H1 (cell line): ENCODE measurements around the gene NFKB1. TPM values are rescaled to one million over a fixed set of nuclear protein-coding genes. Genes with fewer than 3 reads are reported as not detected.

ENCODE experiments used
- CTCF ChIA-PET: fragments of 300-600 bp; sonication (Branson Sonifier 250); formaldehyde crosslinking; loops from one replicate; lab custom pipeline; 2021; ENCODE audit not compliant: partially characterized antibody; lab: Charles Lee
- POLR2A ChIA-PET: fragments of 300-600 bp; sonication (Branson Sonifier 250); formaldehyde crosslinking; loops from one replicate; lab custom pipeline; 2021; ENCODE audit warnings: inconsistent platforms; ENCODE audit not compliant: partially characterized antibody; lab: Charles Lee
- DNase-seq, 2 experiments: peaks; one replicate each; pipeline versions ENCODE4 v3.0.0 to v3.0.0-alpha.2; 2010 to 2022; ENCODE audit warnings: low spot score in 2 of 2, low read depth in 1 of 2, mixed read lengths in 1 of 2
- FAIRE-seq: peaks from 2 replicates; lab custom pipeline; 2011; peaks lifted over from hg19 to GRCh38; lab: Jason Lieb, UNC
- H2AFZ ChIP-seq: 2 replicates; pipeline ENCODE4 v1.8.1; 2012; ENCODE audit warnings: low read length, inconsistent platforms
- H2AK5ac ChIP-seq: 2 replicates; pipeline ENCODE4 v1.6.1; 2013; ENCODE audit warnings: low read depth, low read length
- H2BK120ac ChIP-seq: replicated peaks from 2 replicates; pipeline ENCODE3; 2013; ENCODE audit warnings: low read depth, low read length, inconsistent platforms
- H2BK12ac ChIP-seq: 2 replicates; pipeline ENCODE4 v1.6.1; 2013; ENCODE audit warnings: low read depth, low read length
- H2BK15ac ChIP-seq: 2 replicates; pipeline ENCODE4 v1.6.1; 2013; ENCODE audit warnings: low read length
- H2BK20ac ChIP-seq: 2 replicates; pipeline ENCODE4 v1.6.1; 2013; ENCODE audit warnings: low read length
- H2BK5ac ChIP-seq: 2 replicates; pipeline ENCODE4 v1.6.1; 2013; ENCODE audit warnings: low read depth, low read length
- H3K14ac ChIP-seq: 2 replicates; pipeline ENCODE4 v1.6.1; 2013; ENCODE audit warnings: inconsistent platforms; ENCODE audit not compliant: insufficient read length
- H3K18ac ChIP-seq: 2 replicates; pipeline ENCODE4 v1.6.1; 2013; ENCODE audit warnings: low read length; ENCODE audit errors: extremely low read depth
- H3K23ac ChIP-seq: 2 replicates; pipeline ENCODE4 v1.6.1; 2013; ENCODE audit warnings: inconsistent platforms; ENCODE audit not compliant: insufficient read length
- H3K23me2 ChIP-seq: 2 replicates; pipeline ENCODE4 v1.6.1; 2013; ENCODE audit warnings: low read depth, low read length
- H3K27ac ChIP-seq: 2 replicates; pipeline ENCODE4 v1.6.1; 2011; ENCODE audit warnings: low read depth, low read length, inconsistent platforms
- H3K27me3 ChIP-seq, 4 experiments: replicated peaks in 1 of 4; 1 replicate in 1 of 4; 2 replicates in 3 of 4; pipeline versions ENCODE4 v1.6.1 to v1.8.1; 2011 to 2013; ENCODE audit warnings: low read length in 3 of 4, mild to moderate bottlenecking in 3 of 4, inconsistent platforms in 2 of 4, mixed read lengths in 2 of 4, moderate library complexity in 1 of 4; ENCODE audit not compliant: control insufficient read depth in 3 of 4, insufficient read depth in 3 of 4; ENCODE audit errors: extremely low read depth in 1 of 4
- H3K36me3 ChIP-seq, 4 experiments: 2 replicates each; pipeline versions ENCODE4 v1.6.1 to v1.8.1; 2011 to 2013; ENCODE audit warnings: mild to moderate bottlenecking in 4 of 4, low read length in 3 of 4, moderate library complexity in 2 of 4, control low read depth in 1 of 4, inconsistent platforms in 1 of 4; ENCODE audit not compliant: insufficient read depth in 4 of 4, control insufficient read depth in 2 of 4
- H3K4ac ChIP-seq: replicated peaks from 2 replicates; pipeline ENCODE3; 2013; ENCODE audit warnings: low read length, low read depth, mixed read lengths, inconsistent platforms; ENCODE audit not compliant: insufficient read length
- H3K4me1 ChIP-seq, 4 experiments: replicated peaks in 1 of 4; 1 replicate in 1 of 4; 2 replicates in 3 of 4; pipeline versions ENCODE4 v1.6.1 to v1.8.1; 2011 to 2013; ENCODE audit warnings: low read length in 3 of 4, inconsistent platforms in 2 of 4, mixed read lengths in 1 of 4; ENCODE audit not compliant: insufficient read depth in 4 of 4, control insufficient read depth in 3 of 4
- H3K4me2 ChIP-seq, 2 experiments: 2 replicates each; pipeline versions ENCODE4 v1.6.1 to v1.8.1; 2011 to 2013; ENCODE audit warnings: low read depth in 2 of 2, low read length in 2 of 2, control low read depth in 1 of 2, inconsistent platforms in 1 of 2, mild to moderate bottlenecking in 1 of 2; ENCODE audit not compliant: insufficient read depth in 1 of 2
- H3K4me3 ChIP-seq, 4 experiments: fragments of 200-600, 300-600 bp in 1 of 4; sonication (generic), shearing (Covaris generic), sonication (Bioruptor Twin) in 1 of 4; 2 replicates each; pipeline versions ENCODE4 v1.5.1 to v1.8.1; 2011 to 2016; ENCODE audit warnings: low read length in 4 of 4, low read depth in 3 of 4, control low read depth in 2 of 4, inconsistent platforms in 2 of 4, mild to moderate bottlenecking in 2 of 4, mixed read lengths in 1 of 4, moderate library complexity in 1 of 4; ENCODE audit not compliant: insufficient read depth in 2 of 4; ENCODE audit errors: extremely low read depth in 1 of 4
- H3K56ac ChIP-seq: replicated peaks from 2 replicates; pipeline ENCODE3; 2013; ENCODE audit warnings: low read depth, mild to moderate bottlenecking, mixed read lengths, low read length, inconsistent platforms; ENCODE audit not compliant: insufficient read length
- H3K79me1 ChIP-seq: 2 replicates; pipeline ENCODE4 v1.6.1; 2013; ENCODE audit warnings: low read depth, low read length, control low read depth
- H3K79me2 ChIP-seq, 2 experiments: 2 replicates each; pipeline versions ENCODE4 v1.6.1 to v1.8.1; 2012 to 2013; ENCODE audit warnings: low read length in 2 of 2, mild to moderate bottlenecking in 2 of 2, inconsistent platforms in 1 of 2; ENCODE audit not compliant: insufficient read depth in 2 of 2, control insufficient read depth in 1 of 2
- H3K9ac ChIP-seq, 4 experiments: replicated peaks in 1 of 4; 1 replicate in 1 of 4; 2 replicates in 3 of 4; pipeline versions ENCODE4 v1.6.1 to v1.8.1; 2011 to 2013; ENCODE audit warnings: low read depth in 3 of 4, low read length in 3 of 4, control low read depth in 2 of 4, mild to moderate bottlenecking in 2 of 4, moderate library complexity in 2 of 4, inconsistent platforms in 1 of 4; ENCODE audit errors: extremely low read depth in 1 of 4
- H3K9me3 ChIP-seq, 2 experiments: 2 replicates each; pipeline versions ENCODE4 v1.6.1 to v1.8.1; 2012 to 2013; ENCODE audit warnings: mild to moderate bottlenecking in 2 of 2, moderate library complexity in 2 of 2, control low read depth in 1 of 2, inconsistent platforms in 1 of 2, low read depth in 1 of 2, low read length in 1 of 2, mixed read lengths in 1 of 2; ENCODE audit not compliant: insufficient read depth in 2 of 2
- H4K20me1 ChIP-seq, 2 experiments: replicated peaks in 1 of 2; 2 replicates each; pipeline versions ENCODE3 to v1.8.1; 2011 to 2013; ENCODE audit warnings: inconsistent platforms in 2 of 2, low read length in 2 of 2, mild to moderate bottlenecking in 1 of 2; ENCODE audit not compliant: insufficient read depth in 2 of 2, control insufficient read depth in 1 of 2
- H4K5ac ChIP-seq: 2 replicates; pipeline ENCODE4 v1.6.1; 2013; ENCODE audit warnings: low read length, low read depth, mixed read lengths, inconsistent platforms; ENCODE audit not compliant: insufficient read length
- H4K8ac ChIP-seq: 2 replicates; pipeline ENCODE4 v1.8.0; 2013; ENCODE audit warnings: mild to moderate bottlenecking, moderate library complexity, low read length, inconsistent platforms; ENCODE audit not compliant: insufficient read depth; ENCODE audit errors: extremely low read depth
- H4K91ac ChIP-seq: replicated peaks from 2 replicates; pipeline ENCODE3; 2013; ENCODE audit warnings: low read length, mixed read lengths, inconsistent platforms; ENCODE audit not compliant: insufficient read length
- BACH1 ChIP-seq: IDR thresholded peaks from 2 replicates; pipeline ENCODE4 v1.6.1; 2012; ENCODE audit warnings: low read length, improper control_type of control experiment
- CBX8 ChIP-seq: fragments of 300-800, 300-1000 bp; sonication (generic); IDR thresholded peaks from 2 replicates; pipeline ENCODE4 v1.7.1; 2016; ENCODE audit warnings: low read depth, low read length, borderline replicate concordance
- CREB1 ChIP-seq: IDR thresholded peaks from 2 replicates; pipeline ENCODE4 v1.6.1; 2012; ENCODE audit warnings: inconsistent platforms
- SAP30 ChIP-seq: fragments of 300-600 bp; sonication (generic); IDR thresholded peaks from 2 replicates; pipeline ENCODE4 v1.7.1; 2012; ENCODE audit warnings: low read length, moderate library complexity, mild to moderate bottlenecking, inconsistent platforms; ENCODE audit not compliant: insufficient read depth, insufficient replicate concordance
- SIN3A ChIP-seq, 2 experiments: IDR thresholded peaks in 1 of 2; conservative IDR thresholded peaks in 1 of 2; 2 replicates each; pipeline ENCODE4 v1.6.1; 2011 to 2012; ENCODE audit warnings: low read length in 2 of 2, improper control_type of control experiment in 1 of 2, low read depth in 1 of 2, mild to moderate bottlenecking in 1 of 2
- SUZ12 ChIP-seq: fragments of 200-600 bp; sonication (generic); IDR thresholded peaks from 2 replicates; pipeline ENCODE4 v1.6.1; 2012; ENCODE audit warnings: mild to moderate bottlenecking, inconsistent platforms, low read length, moderate library complexity, mixed read lengths
- TAF7 ChIP-seq: optimal IDR thresholded peaks from 2 replicates; pipeline ENCODE3; 2011; ENCODE audit warnings: low read depth, mild to moderate bottlenecking, inconsistent platforms, low read length, moderate library complexity, borderline replicate concordance
- ZNF274 ChIP-seq: IDR thresholded peaks from 2 replicates; pipeline ENCODE4 v1.7.0; 2012; ENCODE audit warnings: low read length, borderline replicate concordance; ENCODE audit errors: extremely low read depth
- WGBS, 2 experiments: shearing (Covaris generic) in 1 of 2; methylation state at CpG; one replicate each; pipeline versions ENCODE4 v1.1.6 to v1.1.7; 2013 to 2015; ENCODE audit warnings: low lambda C conversion rate in 2 of 2, mixed read lengths in 2 of 2, inconsistent platforms in 1 of 2, low coverage in 1 of 2, missing lambda C conversion rate in 1 of 2; ENCODE audit not compliant: insufficient replicate concordance in 2 of 2, insufficient coverage in 1 of 2, insufficient read length in 1 of 2; ENCODE audit errors: extremely low coverage in 1 of 2, missing lambda C conversion rate in 1 of 2; 5-methylcytosine and 5-hydroxymethylcytosine counted together
- polyA plus RNA-seq, 7 experiments: library from polyadenylated mRNA; depleted of rRNA in 3 of 7; stranded (reverse) in 5 of 7; unstranded in 2 of 7; fragments of >200 nt in 5 of 7; fragments of 200-250 nt in 2 of 7; gene quantifications; 1 replicate in 5 of 7; 2 replicates in 1 of 7; 4 replicates in 1 of 7; pipeline versions ENCODE4 v1.2.1 to v1.2.3, GENCODE V29; 2011 to 2013; ENCODE audit warnings: missing spikeins in 2 of 7, mixed read lengths in 2 of 7
- total RNA-seq: library from RNA; stranded (reverse); fragmentation: NEBNext Ultra II Directional; extraction: Animal tissue kit (Norgen Biotek cat#: 25700); gene quantifications from 2 replicates; pipeline ENCODE4 v1.2.1, GENCODE V29; 2021

NFKB1 gene
- total and polyA plus RNA-seq, 2 of the 8 experiments (the other 6 are each of a cell fraction or from before 2014, with no cell fraction given): 2.9 to 6.8 TPM

- Histone ChIP-seq H2BK120ac (no peak overlapping the region), H2AFZ (no peak overlapping the region), H2BK12ac (no peak overlapping the region), H4K20me1 (no peaks in the 10 kb centered on the region), H4K8ac (no peak overlapping the region), H3K18ac (no peak overlapping the region), H3K23me2 (no peaks in the 10 kb centered on the region), H3K79me1 (no peaks in the 10 kb centered on the region), H3K4me2 (no peak overlapping the region), H3K9me3 (no peaks in the 10 kb centered on the region), H3K56ac (no peak overlapping the region), H4K91ac (no peak overlapping the region), H3K27ac (no peak overlapping the region), H2BK20ac (no peak overlapping the region), H4K5ac (no peak overlapping the region), H3K4me1 (no peaks in the 10 kb centered on the region), H3K36me3 (no peaks in the 10 kb centered on the region; a peak in 1 of 8 replicates), H3K4me3 (no peak overlapping the region), H3K79me2 (no peaks in the 10 kb centered on the region), H2AK5ac (no peak overlapping the region), H3K23ac (no peak overlapping the region), H3K14ac (no peak overlapping the region), H3K27me3 (no peaks in the 10 kb centered on the region), H2BK5ac (no peak overlapping the region), H2BK15ac (no peak overlapping the region), H3K9ac (no peak overlapping the region), H3K4ac (no peak overlapping the region)
- CTCF ChIA-PET: interaction anchor here (0.7 to 1.5 kb wide), 2 partner anchors 37 to 168 kb away, joined by 3 read pairs; no protein-coding TSS in a partner anchor
- DNase-seq: no peak
- TF ChIP-seq CREB1 (no peak), SUZ12 (no peak), SIN3A (conservative IDR thresholded peaks at IDR 0.05 in 1 of 2, IDR thresholded peaks at IDR 0.05 in 1 of 2; ENCODE audit: low read depth in 1 of 2, low read length in 2 of 2) (no peak), SAP30 (no peak), BACH1 (no peak), CBX8 (no peak), TAF7 (no peak), ZNF274 (no peak)
- POLR2A ChIA-PET: no interaction called here
- WGBS, 2 experiments: 89% methylated on average over 1 of the region's 1 CpG; no CpG with 5 or more reads in 1 of the 2 experiments
- FAIRE-seq: no peak
Observed at GRCh38 chr4:102563000-102563399, 61.8 kb downstream of the NFKB1 start.
